Caco-2 (cell line): ENCODE results near the gene MOCS1. TPM values are rescaled to one million over a fixed set of nuclear protein-coding genes. Genes with fewer than 3 reads are reported as not detected.

ENCODE experiments used
- BruUV-seq: library from RNA; stranded (reverse); fragments of 400-500 nt; replicated peaks from 2 replicates; lab custom pipeline; 2021; lab: Mats Ljungman, UMichigan
- CTCF ChIA-PET: fragments of 300-600 bp; sonication (Branson Sonifier 250); formaldehyde crosslinking; loops from one replicate; lab custom pipeline; 2022; ENCODE audit warnings: antibody characterized with exemption; lab: Charles Lee
- POLR2A ChIA-PET: fragments of 300-600 bp; sonication (Branson Sonifier 250); formaldehyde crosslinking; loops from one replicate; lab custom pipeline; 2022; ENCODE audit warnings: antibody characterized with exemption; lab: Charles Lee
- DNase-seq, 2 experiments: peaks; one replicate each; pipeline versions ENCODE4 v3.0.0 to v3.0.0-alpha.2; 2020 to 2022
- H3K27me3 ChIP-seq: replicated peaks from 2 replicates; pipeline ENCODE4 v1.6.0; 2011; ENCODE audit warnings: low read length; ENCODE audit not compliant: control insufficient read depth, insufficient read depth
- H3K36me3 ChIP-seq: 2 replicates; pipeline ENCODE4 v1.5.1; 2011; ENCODE audit warnings: low read length; ENCODE audit not compliant: control insufficient read depth, insufficient read depth
- H3K4me1 ChIP-seq: fragments of 250-450 bp; sonication (Bioruptor Pico); 2 replicates; pipeline ENCODE4 v1.5.1; 2020; ENCODE audit warnings: mild to moderate bottlenecking
- H3K4me3 ChIP-seq: 2 replicates; pipeline ENCODE4 v1.5.1; 2011; ENCODE audit warnings: low read depth, mild to moderate bottlenecking, control low read depth, low read length
- H3K9me3 ChIP-seq: fragments of 250-450 bp; sonication (Bioruptor Pico); 2 replicates; pipeline ENCODE4 v1.5.1; 2020; ENCODE audit warnings: mild to moderate bottlenecking, moderate library complexity
- H3K27ac Mint-ChIP-seq: one replicate; pipeline ENCODE4 v1.8.0; 2022; ENCODE audit warnings: mixed read lengths; ENCODE audit not compliant: unreplicated experiment
- H3K27me3 Mint-ChIP-seq: one replicate; pipeline ENCODE4 v1.8.0; 2022; ENCODE audit warnings: mixed read lengths; ENCODE audit not compliant: insufficient read depth, unreplicated experiment
- H3K36me3 Mint-ChIP-seq: one replicate; pipeline ENCODE4 v1.8.0; 2022; ENCODE audit warnings: mild to moderate bottlenecking, mixed read lengths; ENCODE audit not compliant: insufficient read depth, unreplicated experiment
- H3K4me1 Mint-ChIP-seq: one replicate; pipeline ENCODE4 v1.8.0; 2022; ENCODE audit warnings: low read depth, mixed read lengths; ENCODE audit not compliant: unreplicated experiment
- H3K4me3 Mint-ChIP-seq: one replicate; pipeline ENCODE4 v1.8.0; 2022; ENCODE audit warnings: mild to moderate bottlenecking, moderate library complexity, mixed read lengths; ENCODE audit not compliant: unreplicated experiment
- H3K9me3 Mint-ChIP-seq: one replicate; pipeline ENCODE4 v1.8.0; 2022; ENCODE audit warnings: mixed read lengths; ENCODE audit not compliant: unreplicated experiment
- CTCF ChIP-seq, 2 experiments: fragments of 200-600 bp in 1 of 2; IDR thresholded peaks; 1 replicate in 1 of 2; 2 replicates in 1 of 2; pipeline versions ENCODE4 v1.5.1 to v1.8.0; 2011 to 2022; ENCODE audit warnings: antibody characterized with exemption in 1 of 2, control low read depth in 1 of 2, inconsistent platforms in 1 of 2, low read depth in 1 of 2, low read length in 1 of 2, mild to moderate bottlenecking in 1 of 2, moderate library complexity in 1 of 2; ENCODE audit not compliant: insufficient read depth in 1 of 2, severe bottlenecking in 1 of 2, unreplicated experiment in 1 of 2
- intact Hi-C: fragments of 100-400 bp; cut with micrococcal nuclease; formaldehyde crosslinking; loops from one replicate; pipeline ENCODE4 v1.10.0; 2022; ENCODE audit not compliant: unreplicated experiment
- total RNA-seq: library from RNA; stranded (reverse); gene quantifications from 2 replicates; pipeline ENCODE4 v1.2.3, GENCODE V29; 2022

MOCS1 gene
- total RNA-seq, 1 experiment from 2014 or later: 44.7 TPM

- H3K4me3 Mint-ChIP-seq: no peak overlapping the region
- H3K27me3 ChIP-seq: no peaks in the 10 kb centered on the region
- no peak overlapping the region for H3K4me3 ChIP-seq
- H3K4me1 Mint-ChIP-seq: no peaks in the 10 kb centered on the region
- no peak overlapping the region for H3K27ac Mint-ChIP-seq
- no peaks in the 10 kb centered on the region for H3K4me1 ChIP-seq
- ChIA-PET CTCF (no interaction called here), POLR2A (no interaction called here)
- H3K27me3 Mint-ChIP-seq: peaks cover 14% of the 10 kb centered on the region
- TF ChIP-seq CTCF (IDR thresholded peaks at IDR 0.05; ENCODE audit: insufficient read depth in 1 of 2, low read depth in 1 of 2, low read length in 1 of 2, severe bottlenecking in 1 of 2, unreplicated experiment in 1 of 2): no peak
- no peaks in the 10 kb centered on the region for H3K9me3 ChIP-seq
- no peaks in the 10 kb centered on the region for H3K36me3 Mint-ChIP-seq
- intact Hi-C loops: no loop called here
- no TSS peak for BruUV-seq
- H3K9me3 Mint-ChIP-seq: no peaks in the 10 kb centered on the region
- no peak for DNase-seq
- no peaks in the 10 kb centered on the region for H3K36me3 ChIP-seq
Measured at GRCh38 chr6:39861663-39862062, 72.6 kb downstream of the MOCS1 start.

- H3K4me1 Mint-ChIP-seq: no peaks in the 10 kb centered on the region
- Histone ChIP-seq H3K9me3 (no peaks in the 10 kb centered on the region), H3K36me3 (no peaks in the 10 kb centered on the region), H3K27me3 (no peaks in the 10 kb centered on the region), H3K4me1 (no peaks in the 10 kb centered on the region), H3K4me3 (no peak overlapping the region)
- H3K9me3 Mint-ChIP-seq: no peaks in the 10 kb centered on the region
- intact Hi-C loops: no loop called here
- POLR2A ChIA-PET: no interaction called here
- peaks cover 14% of the 10 kb centered on the region for H3K27me3 Mint-ChIP-seq
- no TSS peak for BruUV-seq
- no peaks in the 10 kb centered on the region for H3K36me3 Mint-ChIP-seq
- CTCF ChIA-PET: no interaction called here
- no peak for DNase-seq
- H3K27ac Mint-ChIP-seq: no peak overlapping the region
- no peak for TF ChIP-seq CTCF (IDR thresholded peaks at IDR 0.05; ENCODE audit: insufficient read depth in 1 of 2, low read depth in 1 of 2, low read length in 1 of 2, severe bottlenecking in 1 of 2, unreplicated experiment in 1 of 2)
- H3K4me3 Mint-ChIP-seq: no peak overlapping the region
Measured at GRCh38 chr6:39859025-39859424, 75.2 kb downstream of the MOCS1 start.

- intact Hi-C loops: no loop called here
- ChIA-PET CTCF (no interaction called here), POLR2A (no interaction called here)
- no peaks in the 10 kb centered on the region for H3K36me3 ChIP-seq
- no peaks in the 10 kb centered on the region for H3K27me3 ChIP-seq
- H3K9me3 ChIP-seq: no peaks in the 10 kb centered on the region
- Mint-ChIP-seq H3K36me3 (no peaks in the 10 kb centered on the region), H3K27ac (no peak overlapping the region), H3K4me3 (no peak overlapping the region), H3K27me3 (peaks cover 8% of the 10 kb centered on the region), H3K4me1 (peaks cover under 1% of the 10 kb centered on the region), H3K9me3 (no peaks in the 10 kb centered on the region)
- TF ChIP-seq CTCF (IDR thresholded peaks at IDR 0.05; ENCODE audit: insufficient read depth in 1 of 2, low read depth in 1 of 2, low read length in 1 of 2, severe bottlenecking in 1 of 2, unreplicated experiment in 1 of 2): no peak
- H3K4me3 ChIP-seq: no peak overlapping the region
- no peaks in the 10 kb centered on the region; the same call in 1 of the 2 replicates for H3K4me1 ChIP-seq
- no TSS peak for BruUV-seq
- no peak for DNase-seq
Measured at GRCh38 chr6:39855356-39855995, 78.8 kb downstream of the MOCS1 start.

Other genes starting within 250 kb of the MOCS1 start
- gene KIF6, start 209.1 kb downstream of the MOCS1 start, total RNA-seq: not detected in 2 replicates
- not detected in 2 replicates for gene DAAM2, start 142.1 kb downstream of the MOCS1 start, total RNA-seq